Vagina (tissue), 2 donors: ENCODE data around the gene PCDHA1.

Experiments
- POLR2A ChIP-seq, 2 donors: fragments of 450-650 bp; IDR thresholded peaks; one replicate each; pipeline ENCODE4 v1.6.1; 2017; ENCODE audit warnings: antibody characterized with exemption in 2 of 2, mild to moderate bottlenecking in 2 of 2, moderate library complexity in 2 of 2
- TF ChIP-seq, protein P1 (sequence below), 3 experiments: fragments of 450-650 bp in 2 of 3; fragments of 200-600 bp in 1 of 3; sonication (generic) in 1 of 3; IDR thresholded peaks; one replicate each; pipeline ENCODE4 v1.5.1; 2017 to 2019; ENCODE audit warnings: antibody characterized with exemption in 3 of 3, mild to moderate bottlenecking in 2 of 3, moderate library complexity in 2 of 3

DNA sequence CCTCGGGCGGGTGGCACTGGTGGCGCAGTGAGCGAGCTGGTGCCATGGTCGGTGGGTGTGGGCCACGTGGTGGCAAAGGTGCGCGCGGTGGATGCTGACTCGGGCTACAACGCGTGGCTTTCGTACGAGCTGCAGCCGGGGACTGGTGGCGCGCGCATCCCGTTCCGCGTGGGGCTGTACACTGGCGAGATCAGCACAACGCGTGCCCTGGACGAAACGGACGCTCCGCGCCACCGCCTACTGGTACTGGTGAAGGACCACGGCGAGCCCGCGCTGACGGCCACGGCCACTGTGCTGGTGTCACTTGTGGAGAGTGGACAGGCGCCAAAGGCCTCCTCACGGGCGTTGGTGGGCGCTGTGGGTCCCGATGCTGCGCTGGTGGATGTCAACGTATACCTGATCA, 22.9 kb downstream of the PCDHA1 start:
- TF ChIP-seq, protein P1, sequence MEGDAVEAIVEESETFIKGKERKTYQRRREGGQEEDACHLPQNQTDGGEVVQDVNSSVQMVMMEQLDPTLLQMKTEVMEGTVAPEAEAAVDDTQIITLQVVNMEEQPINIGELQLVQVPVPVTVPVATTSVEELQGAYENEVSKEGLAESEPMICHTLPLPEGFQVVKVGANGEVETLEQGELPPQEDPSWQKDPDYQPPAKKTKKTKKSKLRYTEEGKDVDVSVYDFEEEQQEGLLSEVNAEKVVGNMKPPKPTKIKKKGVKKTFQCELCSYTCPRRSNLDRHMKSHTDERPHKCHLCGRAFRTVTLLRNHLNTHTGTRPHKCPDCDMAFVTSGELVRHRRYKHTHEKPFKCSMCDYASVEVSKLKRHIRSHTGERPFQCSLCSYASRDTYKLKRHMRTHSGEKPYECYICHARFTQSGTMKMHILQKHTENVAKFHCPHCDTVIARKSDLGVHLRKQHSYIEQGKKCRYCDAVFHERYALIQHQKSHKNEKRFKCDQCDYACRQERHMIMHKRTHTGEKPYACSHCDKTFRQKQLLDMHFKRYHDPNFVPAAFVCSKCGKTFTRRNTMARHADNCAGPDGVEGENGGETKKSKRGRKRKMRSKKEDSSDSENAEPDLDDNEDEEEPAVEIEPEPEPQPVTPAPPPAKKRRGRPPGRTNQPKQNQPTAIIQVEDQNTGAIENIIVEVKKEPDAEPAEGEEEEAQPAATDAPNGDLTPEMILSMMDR (IDR thresholded peaks at IDR 0.05), result no peak
- TF ChIP-seq POLR2A (IDR thresholded peaks at IDR 0.05), result no peak
